ENCODE data around the gene KRT78. TPM values are rescaled to one million over a fixed set of nuclear protein-coding genes. Genes with fewer than 3 reads are reported as not detected.
"Not testable (repeated sequence)": the region's sequence is repeated elsewhere in the genome, so short reads cannot be mapped to it uniquely, and the experiment has no call there.

KRT78 gene, protein sequence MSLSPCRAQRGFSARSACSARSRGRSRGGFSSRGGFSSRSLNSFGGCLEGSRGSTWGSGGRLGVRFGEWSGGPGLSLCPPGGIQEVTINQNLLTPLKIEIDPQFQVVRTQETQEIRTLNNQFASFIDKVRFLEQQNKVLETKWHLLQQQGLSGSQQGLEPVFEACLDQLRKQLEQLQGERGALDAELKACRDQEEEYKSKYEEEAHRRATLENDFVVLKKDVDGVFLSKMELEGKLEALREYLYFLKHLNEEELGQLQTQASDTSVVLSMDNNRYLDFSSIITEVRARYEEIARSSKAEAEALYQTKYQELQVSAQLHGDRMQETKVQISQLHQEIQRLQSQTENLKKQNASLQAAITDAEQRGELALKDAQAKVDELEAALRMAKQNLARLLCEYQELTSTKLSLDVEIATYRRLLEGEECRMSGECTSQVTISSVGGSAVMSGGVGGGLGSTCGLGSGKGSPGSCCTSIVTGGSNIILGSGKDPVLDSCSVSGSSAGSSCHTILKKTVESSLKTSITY
- not detected for polyA plus RNA-seq (ENCODE audit: insufficient read length)

DNA sequence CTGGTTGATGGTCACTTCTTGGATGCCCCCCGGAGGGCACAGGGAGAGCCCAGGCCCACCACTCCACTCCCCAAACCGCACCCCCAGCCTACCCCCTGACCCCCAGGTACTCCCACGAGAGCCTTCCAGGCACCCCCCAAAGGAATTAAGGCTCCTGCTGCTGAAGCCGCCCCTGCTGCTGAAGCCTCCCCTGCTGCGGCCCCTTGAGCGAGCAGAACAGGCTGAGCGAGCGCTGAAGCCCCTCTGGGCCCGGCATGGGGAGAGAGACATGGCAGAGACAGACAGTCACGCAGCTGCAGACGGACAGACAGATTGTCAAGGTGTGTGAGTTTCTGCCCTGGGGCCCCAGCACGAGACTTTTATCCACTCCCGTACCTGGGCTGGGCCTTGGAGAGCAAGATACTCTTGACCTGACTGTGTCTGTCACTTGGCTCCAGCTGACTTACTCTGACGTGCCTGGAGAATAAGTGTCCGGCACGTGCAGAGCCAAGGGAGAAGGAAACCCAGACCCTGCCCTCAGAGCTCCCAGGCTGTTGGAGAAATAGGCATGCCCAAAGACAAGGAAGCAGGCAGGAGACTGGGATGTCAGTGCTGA is at the start of gene KRT78:
Gene KRT78 (minus strand): TSS at position 334 of the 595 bp plus-strand sequence. CDS start 64 bp downstream, at position 270.
- DNase-seq, result no peak

DNA sequence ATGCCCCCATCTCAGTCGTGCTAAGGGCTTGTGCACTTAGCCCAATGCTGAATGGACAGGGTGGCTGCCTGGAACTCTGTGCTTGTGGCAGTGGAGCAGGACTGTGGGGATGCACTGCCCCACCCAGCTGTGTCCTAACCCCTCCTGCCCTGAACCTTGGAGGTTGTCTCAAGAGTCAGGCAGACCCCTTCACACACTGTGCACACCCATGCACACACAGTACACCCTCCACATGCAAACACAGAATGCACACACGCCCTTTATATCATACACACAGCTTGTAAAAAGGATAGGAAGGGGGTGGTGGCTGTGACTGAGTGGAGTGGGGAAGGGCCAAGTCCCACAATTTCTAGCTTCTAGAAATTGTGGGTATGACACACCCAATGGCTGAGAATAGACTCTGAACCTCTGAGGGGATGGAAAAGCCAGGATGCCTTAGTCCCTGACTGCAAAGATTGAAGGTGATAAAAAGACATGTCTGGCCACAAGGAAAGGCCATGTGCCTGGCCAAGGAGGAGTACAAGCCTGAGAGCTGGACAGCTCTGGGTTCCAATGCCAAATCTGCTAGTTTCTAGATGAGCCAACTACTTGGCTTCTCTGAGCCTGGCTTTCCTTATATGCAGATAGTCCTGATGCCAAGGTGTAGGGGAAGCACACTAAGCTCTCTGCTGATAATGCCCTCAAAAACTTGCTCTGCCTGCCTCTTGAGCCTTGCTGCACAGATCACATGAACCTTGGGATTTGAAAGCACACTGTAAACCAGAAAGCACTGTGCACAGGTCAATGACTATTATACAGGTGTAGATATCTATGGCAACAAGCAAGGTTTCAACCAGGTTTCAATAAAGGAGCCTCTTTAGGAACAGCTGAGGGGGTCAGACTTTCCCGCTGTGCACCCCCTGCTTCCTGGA is 47.7 kb upstream of the KRT78 start:
- DNase-seq, result no peak

DNA sequence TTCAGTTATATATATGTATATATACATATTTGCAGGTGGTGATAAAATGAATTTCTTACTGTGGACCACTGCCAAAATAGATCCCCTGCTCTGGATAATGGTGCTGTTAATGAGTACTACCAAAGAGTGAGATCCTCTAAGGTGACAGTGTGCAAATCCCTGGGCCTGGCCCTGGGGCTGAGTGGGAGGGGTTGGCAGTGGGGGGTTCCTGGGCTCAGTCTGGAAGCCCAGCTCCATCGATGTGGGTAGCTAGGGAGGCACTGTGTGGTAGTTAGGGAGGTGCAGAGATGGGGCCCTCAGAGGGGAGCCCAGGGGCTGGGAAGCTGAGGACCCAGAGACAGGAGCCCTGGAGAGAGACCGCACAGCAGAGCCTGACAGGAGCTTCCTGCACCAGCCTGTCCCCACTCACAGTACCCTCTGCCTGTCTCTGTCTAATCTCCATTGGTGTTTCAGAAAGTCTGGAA is 47.0 kb upstream of the KRT78 start:
- no peak for DNase-seq

DNA sequence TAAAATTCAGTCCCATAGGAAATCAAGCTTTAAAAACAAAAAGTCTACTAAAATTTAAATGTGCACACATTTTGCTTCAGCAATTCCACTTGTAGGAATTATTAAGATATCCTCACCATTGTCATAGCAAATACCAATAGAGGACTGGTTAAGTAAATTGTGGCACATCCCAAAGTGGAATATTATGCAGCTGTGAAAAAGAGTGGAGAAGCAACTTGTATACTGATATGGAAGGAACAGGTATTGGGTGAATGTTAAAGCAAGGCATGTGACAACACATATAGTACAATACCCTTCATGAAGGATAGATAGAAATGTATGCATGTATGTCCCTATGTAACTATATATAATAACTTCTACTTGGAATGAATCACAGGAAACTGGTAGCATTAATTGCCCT is 44.2 kb upstream of the KRT78 start:
- no peak for DNase-seq

DNA sequence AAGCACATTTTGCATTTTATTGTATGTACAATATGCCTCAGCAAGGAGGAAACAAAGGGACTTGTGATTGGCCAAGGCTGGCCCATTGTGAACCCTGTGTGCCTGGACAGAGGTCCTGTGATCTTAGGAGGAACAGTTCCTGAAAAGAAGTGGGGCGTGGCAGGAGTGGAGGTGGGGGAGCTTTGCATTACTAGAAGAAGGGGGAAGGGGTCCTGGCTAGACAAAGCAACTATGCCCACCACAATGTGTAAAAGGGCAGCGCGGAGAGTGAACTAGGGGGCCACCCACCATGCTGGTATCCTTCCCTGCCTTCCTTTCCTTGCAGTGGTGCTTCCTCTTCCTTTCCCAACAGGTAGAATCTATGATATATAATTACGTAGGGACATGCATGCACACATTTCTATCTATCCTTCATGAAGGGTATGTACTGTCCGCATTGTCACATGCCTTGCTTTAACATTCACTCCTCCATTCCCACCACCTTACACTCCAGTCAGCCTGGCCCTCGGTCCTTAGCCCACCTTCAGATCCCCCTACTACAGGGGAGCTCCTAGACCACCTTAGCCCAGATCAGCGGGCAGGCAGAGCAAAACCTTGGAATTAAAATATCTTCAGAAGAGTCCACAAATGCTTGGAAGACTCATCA is 43.5 kb upstream of the KRT78 start:
- DNase-seq, result no peak

DNA sequence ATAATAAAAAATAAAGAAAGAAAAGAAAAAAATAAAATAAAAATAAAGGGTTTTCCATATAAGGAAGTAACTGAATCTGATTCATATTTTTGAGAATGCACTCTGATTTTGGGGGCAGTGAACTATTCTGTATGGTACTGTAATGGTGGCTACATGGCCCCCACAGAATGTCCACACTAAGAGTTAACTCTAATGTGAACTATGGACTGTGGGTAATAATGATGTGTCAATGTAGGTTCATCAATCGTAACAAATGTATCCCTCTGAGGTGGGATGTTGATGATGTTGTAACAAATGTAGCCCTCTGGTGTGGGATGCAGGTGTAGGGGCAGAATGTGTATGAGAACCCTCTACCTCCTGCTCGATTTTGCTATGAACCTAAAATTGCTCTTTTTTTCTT is 42.2 kb upstream of the KRT78 start:
- no peak for DNase-seq

DNA sequence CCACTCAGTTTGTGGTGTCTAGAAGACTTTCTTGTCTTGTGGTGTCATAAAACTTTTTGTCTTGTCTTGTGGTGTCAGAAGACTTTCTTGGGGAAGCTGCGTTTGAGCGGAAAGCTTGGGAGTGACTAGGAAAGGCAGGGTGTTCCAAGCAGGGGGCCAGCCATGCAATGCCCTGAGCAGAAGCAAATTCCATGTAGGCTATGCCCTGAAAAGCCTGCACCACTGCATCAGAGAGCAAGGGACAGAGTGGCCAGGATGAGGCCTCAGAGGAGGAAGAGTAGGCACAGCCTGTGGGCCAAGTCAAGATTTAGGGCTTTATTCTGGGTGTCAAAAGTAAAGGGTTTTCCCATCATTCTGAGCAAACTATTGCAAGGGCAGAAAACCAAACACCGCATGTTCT is 41.6 kb upstream of the KRT78 start:
- no peak for DNase-seq

DNA sequence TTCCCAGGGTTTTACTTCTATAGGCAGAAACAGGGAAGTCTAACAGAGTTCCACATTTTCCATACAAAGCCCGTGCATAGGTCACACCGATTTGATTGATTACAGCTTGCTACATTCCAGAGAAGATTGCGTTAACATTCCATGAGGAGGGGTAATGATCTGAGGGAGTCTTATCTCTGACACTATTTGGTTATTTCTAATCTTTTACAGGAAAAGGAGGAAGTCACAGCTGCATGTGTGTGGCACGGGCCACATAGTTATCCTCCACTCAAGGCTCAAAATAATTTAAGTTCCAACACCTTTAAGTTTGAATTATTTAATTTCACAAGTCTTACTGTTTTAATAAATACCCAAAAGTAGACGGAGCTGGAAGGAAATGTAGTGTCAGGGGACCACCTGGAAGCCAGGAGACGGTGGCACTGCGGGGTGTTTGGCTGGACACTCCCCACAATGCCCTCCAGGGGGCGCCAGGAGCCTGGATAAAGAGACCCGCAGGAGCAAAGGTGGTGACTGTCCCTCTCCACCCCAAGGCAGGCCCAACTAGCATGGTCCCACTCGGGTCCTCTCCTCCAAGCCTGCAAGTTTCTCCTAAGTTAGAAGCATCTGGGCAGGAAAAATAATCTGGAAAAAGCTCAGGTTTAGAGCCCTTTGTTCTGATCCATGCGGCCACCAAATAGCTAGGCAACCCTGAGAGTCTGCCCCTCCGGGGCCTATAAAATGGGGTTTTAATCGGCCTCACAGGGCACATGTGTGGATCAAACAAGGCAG is 35.9 kb upstream of the KRT78 start:
- DNase-seq, result peak; percentile 52

DNA sequence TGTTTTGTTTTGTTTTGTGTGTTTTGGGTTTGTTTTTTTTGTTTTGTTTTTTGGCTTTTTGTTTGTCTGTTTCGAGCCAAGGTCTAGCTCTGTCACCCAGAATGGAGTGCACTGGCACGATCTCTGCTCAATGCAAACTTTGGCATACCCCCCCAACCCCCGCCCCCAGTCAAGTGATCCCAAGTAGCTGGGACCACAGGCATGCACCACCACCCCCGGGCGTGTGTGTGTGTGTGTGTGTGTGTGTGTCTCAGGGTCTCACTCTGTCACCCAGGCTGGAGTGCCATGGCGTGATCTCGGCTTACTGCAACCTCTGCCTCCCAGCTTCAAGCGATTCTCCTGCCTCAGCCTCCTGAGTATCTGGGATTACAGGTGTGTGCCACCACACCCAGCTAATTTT is 31.7 kb upstream of the KRT78 start:
- not testable (repeated sequence) for DNase-seq

DNA sequence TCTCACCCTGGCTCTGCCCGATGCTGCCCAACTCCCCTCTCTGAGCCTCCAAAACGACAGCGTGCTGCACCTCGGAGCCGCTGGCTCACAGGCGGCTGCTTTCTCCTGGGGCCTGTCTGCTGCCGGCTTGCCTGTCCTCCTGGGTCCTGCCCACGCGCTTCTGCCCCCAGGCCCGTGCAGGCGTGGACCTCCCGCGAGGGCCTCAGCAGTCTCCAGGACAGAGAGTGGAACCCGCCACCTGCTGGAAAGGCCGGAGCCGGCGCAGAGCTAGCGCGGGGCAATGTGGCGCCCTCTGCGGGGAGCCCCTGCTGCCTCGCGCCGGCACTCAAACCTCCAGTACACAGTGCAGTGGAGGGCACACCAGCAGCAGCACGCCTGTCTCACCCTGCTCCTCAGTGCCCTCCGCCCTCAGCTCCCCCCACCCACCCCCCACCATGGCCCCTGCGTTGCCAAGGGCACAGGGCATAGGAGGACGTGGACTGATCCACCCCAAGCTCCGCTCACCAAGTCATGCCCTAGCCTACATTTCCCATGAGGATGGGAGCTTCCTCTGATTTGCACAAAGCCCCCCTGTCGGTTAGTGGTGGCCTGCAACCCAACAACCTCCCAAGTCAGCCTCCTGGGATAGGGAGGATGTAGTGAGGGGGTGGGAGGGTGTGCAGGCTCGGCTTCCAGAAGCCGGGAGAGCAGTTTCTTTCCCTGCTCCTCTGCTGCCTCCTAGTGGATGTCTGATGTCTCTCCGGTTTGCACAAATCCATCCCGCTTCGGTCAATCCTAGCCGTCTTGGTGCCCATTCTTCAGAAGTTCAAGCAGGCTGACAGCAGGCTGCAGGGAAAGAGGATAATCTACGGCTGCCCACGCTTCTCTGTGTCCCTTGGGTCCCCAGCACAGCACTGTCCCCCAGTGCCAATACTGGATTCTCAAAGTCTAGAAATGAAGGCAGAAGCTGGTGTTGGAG is 30.9 kb upstream of the KRT78 start:
- peak; percentile 78 for DNase-seq

DNA sequence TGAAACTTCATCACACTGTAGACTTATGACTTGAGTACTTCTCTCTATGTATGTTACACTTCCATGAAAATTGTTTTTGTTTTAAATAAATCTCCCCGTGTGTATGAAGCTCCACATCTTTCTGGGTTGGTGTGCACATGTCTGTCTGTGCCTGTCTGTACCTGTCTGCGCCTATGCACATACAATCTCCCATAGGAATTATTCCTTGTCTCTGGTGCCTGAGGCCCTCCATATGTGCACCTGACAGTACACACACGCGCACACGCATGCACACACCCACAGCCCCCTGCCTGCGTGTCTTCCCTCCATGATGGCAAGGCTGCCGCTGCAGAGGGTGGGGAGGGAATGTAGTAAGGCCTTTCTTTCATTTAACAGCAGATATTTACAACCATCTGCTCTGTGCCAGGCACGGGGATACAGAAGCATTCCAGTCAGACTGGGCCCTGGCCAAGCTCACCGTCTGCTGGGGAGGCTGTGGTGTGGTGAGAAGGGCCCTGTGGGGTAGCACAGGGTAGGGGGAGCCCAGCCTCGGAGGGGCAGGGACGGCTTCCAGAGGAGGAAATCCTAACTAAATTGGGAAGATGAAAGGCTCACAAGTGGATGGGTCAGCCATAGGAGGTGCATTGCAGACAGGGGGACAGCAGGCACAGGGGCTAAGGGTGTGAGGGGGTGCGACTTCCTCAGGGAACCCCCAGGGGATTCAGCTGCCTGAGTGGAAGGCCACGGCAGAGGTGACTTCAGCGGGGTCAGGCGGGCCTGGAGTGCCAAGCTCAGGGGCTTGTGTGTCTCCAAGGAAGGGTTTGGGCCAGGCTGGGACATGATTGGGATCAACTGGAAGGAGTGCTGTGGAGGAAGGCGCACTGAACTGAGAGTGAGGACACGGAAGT is 30.0 kb upstream of the KRT78 start:
- no peak for DNase-seq

DNA sequence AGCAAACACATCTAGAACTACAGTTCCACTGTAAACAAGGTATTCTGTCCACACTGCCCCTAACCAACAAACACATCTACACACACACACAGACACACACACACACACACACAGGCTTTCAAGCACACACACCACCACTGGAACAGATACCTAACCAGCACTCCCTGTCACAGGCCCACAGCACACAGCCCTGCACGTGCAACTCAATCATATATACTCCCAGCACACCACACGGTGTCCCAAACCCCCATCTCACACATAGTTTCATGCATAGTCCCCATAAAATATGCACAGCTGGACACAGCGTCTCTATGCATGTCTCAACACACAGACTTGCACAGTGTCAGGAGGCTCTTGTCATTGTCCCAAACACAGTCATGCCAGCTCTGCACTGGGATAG is 28.4 kb upstream of the KRT78 start:
- DNase-seq, result no peak

DNA sequence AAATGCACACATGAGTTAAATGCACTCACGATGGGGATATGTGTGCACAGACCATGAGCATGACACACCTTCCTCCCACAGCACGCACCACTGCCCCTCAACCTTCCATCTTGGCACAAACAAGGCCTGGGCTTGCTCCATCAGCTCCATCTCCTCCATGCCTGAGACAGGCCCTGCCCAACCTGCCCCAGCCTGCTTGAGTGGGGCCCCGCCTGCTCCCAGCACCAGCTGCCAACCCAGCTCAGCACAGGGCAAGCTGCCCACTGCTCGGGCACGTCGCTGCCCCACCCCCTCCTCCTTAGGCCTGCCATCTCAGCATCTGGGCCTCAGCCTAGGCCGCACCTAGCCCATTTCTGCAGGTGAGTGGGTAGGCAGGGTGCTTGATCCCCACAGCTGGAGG is 27.6 kb upstream of the KRT78 start:
- DNase-seq, result no peak

DNA sequence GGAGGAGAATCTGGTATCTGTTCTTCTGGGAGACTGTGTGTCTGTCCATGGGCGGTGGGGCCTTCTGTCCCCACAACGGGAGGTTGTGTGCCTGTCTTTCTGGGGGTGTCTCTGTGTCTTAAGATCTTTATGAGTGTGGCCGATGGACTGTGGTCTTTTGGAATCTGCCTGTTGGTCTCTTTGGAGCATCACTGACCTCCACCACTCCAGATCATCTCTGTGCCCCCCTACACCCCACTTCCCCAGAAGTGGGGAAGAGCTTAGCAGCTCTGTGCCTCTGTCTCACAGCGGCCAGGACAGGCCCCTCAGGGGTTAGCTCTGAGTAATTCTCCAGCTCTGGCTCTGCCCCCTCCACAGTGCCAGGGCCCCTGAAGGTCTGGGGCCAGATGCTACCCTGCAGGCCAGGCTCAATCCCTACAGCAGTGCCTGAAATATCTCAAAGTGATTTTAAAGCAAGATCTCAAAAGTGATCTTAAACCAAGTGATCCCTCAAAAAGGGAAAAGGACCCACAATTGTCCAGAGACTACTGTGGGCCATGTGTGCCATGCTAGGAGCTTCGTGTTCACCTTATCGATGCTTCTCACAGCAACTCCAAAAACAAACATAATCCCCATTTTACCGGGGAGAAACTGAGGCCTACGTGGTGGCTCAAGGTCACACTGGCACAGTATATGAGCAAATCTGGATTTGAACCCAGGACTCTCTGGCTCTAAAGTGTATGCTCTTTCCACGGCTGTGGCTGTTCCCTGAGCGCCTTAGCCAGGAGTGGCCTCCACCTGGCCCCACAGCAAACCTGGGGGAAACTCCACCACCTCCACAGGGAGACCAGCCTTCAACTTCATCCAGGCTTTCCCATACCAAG is 26.0 kb upstream of the KRT78 start:
- no peak for DNase-seq

DNA sequence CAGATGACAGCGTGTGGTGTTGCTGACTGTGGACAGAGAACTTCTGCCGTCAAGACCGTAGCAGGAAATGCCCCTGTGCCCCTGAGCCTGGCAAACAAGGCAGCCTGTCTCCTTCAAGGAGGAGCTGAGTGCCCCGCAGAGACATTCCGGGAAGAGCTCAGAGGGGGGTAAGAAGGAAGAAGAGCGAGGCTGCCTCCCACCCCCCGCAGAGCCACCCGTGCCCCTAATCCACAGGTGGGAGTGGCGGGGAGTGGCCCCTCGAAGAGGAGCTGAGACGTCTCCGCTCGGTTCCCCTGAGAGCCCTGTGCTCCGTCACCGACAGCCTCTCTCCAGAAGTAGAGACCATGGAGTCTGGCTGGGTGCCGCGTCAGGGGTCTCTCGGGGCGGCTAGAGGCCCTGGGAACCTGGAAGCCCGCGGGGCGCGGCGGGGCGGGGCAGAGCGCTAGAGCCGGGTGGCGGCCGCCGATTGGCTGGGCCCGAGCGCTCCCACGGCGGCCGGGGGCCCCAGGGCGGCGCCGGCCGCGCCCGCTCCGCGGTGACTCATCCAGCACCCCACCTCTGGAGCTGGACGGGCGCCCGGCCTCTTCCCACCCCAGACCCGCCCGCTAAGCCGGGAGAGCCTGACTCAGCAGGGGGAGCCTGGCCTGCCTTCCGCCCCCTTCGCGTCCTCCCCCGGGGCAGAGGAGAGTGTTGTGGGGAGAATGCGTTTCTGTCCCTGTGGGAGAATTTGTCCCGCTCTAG is 25.2 kb upstream of the KRT78 start:
- peak; percentile 73 for DNase-seq

DNA sequence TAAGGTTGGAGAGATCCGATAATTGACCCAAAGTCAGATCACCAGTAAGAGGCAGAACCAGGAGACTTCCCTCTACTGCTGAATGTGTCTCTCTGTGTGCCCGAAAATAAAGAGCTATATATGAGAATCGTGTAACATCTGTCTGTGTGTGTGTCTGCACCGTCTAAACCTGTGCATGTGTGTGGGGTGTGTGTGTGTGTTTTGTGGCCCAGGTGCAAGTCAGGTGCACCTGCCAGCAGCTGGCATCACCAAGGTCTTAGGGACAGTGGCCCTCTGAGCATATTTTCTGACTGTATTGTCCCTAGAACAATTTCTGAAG is 24.7 kb upstream of the KRT78 start:
- no peak for DNase-seq

DNA sequence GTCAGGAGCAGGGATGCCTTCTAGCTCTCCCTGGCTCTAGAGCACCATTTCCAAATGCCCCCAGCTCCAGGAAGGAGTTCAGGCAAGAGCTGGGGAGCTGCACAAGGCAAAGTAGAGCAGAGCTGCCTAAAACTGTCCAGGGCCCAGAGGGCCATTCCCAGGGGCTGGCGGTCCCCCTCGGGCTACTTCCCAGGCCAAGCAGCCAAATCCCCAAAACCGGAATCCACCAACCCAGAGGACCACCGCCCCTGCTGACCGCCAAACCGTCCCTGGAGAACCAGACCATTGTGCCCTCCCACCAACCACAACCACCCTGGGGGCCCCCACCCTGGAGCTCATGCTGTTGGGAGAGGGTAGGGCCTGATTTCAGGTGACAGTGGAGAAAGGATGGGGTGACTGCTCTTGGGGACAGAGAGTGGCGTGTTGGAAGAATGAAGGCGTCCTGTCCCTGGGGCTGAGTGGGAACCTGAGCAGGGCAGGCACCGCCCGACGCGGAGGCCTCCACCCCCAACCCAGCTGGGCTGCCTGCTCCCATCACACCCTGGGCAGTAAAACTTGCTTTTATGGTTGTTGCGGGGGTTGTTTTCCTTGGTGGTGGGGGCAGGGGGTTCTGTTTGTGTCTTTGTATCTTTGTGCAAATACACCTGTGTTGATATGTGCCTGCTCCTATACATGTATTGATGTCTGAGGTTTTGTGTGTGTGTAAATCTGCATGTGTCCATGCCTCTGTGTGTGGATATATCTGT is 24.0 kb upstream of the KRT78 start:
- DNase-seq, result no peak
